VCaP (cell line): Measurements from ENCODE around the gene SLCO4A1.

Experiments
- H3K27ac ChIP-seq: fragments of 450-650 bp; 2 replicates; pipeline ENCODE4 v1.5.1; 2017
- CTCF ChIP-seq: fragments of 450-650 bp; conservative IDR thresholded peaks from 2 replicates; pipeline ENCODE4 v1.5.1; 2017; ENCODE audit warnings: mild to moderate bottlenecking, moderate library complexity

Gene SLCO4A1

GRCh38 chr20:62647521-62648317 is 5.4 kb downstream of the SLCO4A1 start:
- TF ChIP-seq CTCF, result no peak
- peak overlapping the region; percentile 97; the same call in 1 of the 2 replicates for H3K27ac ChIP-seq

GRCh38 chr20:62648318-62648995 is 6.2 kb downstream of the SLCO4A1 start:
- TF ChIP-seq CTCF, result no peak
- peak overlapping the region; percentile 97 for H3K27ac ChIP-seq

- H3K27ac ChIP-seq, result peak overlapping the region; percentile 97
- TF ChIP-seq CTCF, result no peak
Measured at GRCh38 chr20:62649140-62649539, 6.8 kb downstream of the SLCO4A1 start.

- no peak for TF ChIP-seq CTCF
- peak overlapping the region; percentile 97 for H3K27ac ChIP-seq
Measured at GRCh38 chr20:62650551-62651284, 8.4 kb downstream of the SLCO4A1 start.

- TF ChIP-seq CTCF, result no peak
- peak overlapping the region; percentile 97 for H3K27ac ChIP-seq
Measured at GRCh38 chr20:62651285-62652021, 9.2 kb downstream of the SLCO4A1 start.

- 0 out of 2 replicates have a peak, but pooled peaks have one; percentile 8 for TF ChIP-seq CTCF
- H3K27ac ChIP-seq, result peak overlapping the region; percentile 97
Measured at GRCh38 chr20:62652041-62652893, 10.0 kb downstream of the SLCO4A1 start.
